Suppressor macrophage (primary cell): ENCODE measurements around the gene DNLZ.

ENCODE experiments used
- DNase-seq, 4 experiments: peaks; one replicate each; pipeline ENCODE4 v3.0.0-alpha.2; 2020 to 2022

The DNLZ gene

DNA sequence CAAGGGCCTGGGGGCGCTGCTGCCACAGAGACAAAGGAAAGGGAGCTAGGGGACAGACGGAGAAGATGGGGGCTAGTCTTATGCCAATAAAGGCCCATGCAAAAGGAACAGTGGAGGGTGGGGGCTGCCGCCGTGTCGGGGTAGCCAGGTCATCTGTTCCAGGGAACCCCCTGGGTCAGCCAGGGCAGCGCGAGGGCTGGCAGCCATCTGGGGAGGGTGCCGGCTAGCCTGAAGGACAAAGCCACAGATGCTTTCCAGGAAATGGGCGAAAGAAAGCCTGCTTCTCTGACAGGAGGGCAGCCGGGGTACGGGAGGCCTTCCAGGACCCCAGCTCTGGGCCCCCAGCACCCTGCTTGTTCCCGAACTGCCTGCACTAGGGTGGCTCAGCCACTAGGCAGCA, 11.6 kb upstream of the DNLZ start:
- no peak for DNase-seq

DNA sequence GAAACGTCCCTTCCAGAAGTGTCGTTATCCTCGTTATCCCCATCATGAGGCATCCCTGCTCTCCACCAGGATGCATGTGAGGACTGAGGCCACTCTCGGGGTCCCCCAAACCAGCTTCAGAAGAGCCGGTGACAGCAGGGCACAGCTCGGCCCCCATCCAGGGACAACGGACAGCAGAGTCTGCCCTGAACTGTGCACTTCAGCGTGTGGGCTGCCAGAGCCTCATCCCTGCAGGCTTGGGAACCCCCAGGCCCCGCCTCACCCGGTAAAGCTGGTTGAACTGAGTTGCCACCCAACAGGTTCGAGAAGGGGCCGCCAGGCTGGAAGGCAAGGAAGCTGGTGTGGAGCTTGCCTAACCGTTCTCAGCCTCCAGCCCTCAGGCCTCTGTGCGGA, 10.6 kb upstream of the DNLZ start:
- no peak for DNase-seq

DNA sequence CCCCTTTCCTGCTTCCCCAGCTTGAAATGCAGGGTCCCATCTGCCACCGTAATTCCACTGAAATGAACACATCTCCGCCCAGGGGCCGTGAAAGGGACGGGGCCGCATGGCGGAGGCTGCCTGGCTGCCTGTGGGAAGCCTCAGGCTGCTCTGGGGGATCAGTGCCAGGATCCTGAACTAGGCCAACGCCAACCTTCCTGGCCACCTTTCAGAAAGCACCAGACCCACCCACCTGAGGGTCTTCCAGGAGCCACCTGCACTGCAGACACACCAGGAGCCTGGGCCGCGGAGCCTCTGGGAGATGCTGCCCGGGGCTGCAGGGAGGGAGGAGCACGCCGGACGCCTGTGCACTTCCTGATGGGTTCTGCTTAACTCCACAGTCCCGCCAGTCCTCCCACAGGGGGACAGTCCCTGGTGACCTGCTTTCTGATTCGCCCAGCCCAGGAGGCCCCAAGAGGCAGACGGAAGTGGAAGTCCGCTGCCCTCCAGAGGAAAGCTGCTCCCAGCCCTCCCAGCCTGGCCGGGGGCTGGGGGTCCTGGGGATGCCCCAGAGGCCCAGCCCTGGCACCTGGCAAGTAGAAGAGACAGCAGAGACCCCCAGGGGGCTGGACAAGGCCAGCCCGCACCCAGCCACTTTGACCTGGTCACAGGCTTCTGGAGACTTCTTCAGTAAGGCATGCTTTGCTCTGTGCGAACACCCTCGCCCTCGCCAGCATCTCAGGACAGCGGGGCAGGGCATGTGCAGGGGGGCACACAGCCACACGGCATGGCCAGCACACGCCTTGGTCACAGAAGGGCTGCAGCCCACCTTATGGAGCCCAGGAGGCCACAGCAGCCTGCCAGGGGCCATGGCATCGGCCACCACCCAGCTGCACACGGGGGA, 10.0 kb upstream of the DNLZ start, which contains the start of gene CARD9:
Gene CARD9 (minus strand): TSS at position 370 of the 883 bp plus-strand sequence. CDS start 1,591 bp downstream, outside the sequence.
- DNase-seq, result peak; percentile 86 to 94 (median 94)

DNA sequence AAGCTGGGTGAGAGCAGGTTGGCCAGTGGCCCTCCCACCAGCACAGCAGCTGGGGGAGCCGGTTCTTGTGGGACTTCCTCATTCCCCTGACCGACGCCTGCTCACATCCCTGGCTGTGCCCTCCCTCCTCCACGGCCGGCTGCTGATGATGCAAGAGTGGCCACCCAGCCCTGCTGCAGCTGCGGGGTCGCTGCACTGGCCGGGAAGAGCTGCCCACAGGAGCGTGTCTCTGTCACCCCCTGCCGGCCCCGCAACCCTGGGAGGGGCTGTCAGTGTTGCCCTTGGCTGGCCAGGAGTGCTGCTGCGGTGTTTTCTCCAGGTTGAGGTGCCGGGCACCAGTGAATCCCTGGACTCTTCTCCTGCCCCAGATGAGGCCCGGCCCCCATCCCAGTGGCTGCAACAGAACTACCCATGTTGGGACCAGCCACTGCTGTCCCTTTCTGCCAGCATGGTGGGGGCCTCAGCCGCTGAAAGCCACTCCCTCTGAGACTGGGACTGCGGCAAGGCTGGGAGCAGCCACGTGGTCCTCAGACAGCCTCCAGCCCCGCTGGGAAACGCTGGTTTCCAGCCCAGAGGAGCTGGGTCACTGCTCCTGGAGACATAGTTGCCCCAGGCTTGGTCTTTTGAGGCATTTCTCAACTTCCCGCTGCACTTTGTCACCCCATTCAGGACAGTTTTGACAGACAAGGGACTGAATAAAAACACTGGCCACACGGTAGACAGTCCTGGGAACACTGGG, 9.2 kb upstream of the DNLZ start:
- peak; percentile 88 to 94 (median 92) for DNase-seq

DNA sequence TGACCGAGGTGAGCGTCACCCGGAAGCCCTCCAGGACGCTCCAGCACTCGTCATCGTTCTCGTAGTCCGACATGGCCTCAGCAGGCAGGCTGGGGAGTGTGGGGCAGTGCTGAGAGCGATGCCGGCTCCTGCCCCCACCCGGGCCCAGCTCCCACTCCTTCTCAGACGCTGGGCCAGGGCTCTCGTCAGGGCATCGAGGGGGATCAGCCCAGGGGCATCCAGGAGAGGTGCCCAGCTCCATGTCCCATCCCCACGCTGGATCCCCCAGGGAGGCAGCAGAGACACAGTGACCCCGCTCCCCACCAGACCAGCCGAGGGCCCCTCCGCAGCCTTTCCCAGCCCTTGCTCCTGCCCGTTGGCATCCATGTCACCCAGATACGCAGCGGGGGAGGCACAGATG, 8.5 kb upstream of the DNLZ start:
- DNase-seq, result no peak

DNA sequence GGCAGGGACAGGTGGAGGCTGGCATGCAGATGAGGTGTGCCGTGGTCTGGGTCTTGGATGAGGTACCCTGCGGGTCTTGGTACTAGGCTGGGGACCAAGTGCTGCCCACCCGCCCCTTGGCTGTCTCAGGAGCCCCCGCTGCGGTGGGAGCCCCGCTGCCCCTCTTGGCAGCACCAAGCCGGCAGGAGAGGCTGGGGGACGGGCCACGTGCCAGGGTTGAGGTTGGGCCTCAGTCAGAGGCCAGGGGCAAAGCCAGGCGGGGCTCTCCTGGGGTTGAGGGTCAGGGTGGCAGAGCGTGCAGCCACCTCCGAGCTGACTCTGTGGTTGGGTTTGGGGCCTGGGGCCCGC, 8.0 kb upstream of the DNLZ start:
- no peak for DNase-seq

DNA sequence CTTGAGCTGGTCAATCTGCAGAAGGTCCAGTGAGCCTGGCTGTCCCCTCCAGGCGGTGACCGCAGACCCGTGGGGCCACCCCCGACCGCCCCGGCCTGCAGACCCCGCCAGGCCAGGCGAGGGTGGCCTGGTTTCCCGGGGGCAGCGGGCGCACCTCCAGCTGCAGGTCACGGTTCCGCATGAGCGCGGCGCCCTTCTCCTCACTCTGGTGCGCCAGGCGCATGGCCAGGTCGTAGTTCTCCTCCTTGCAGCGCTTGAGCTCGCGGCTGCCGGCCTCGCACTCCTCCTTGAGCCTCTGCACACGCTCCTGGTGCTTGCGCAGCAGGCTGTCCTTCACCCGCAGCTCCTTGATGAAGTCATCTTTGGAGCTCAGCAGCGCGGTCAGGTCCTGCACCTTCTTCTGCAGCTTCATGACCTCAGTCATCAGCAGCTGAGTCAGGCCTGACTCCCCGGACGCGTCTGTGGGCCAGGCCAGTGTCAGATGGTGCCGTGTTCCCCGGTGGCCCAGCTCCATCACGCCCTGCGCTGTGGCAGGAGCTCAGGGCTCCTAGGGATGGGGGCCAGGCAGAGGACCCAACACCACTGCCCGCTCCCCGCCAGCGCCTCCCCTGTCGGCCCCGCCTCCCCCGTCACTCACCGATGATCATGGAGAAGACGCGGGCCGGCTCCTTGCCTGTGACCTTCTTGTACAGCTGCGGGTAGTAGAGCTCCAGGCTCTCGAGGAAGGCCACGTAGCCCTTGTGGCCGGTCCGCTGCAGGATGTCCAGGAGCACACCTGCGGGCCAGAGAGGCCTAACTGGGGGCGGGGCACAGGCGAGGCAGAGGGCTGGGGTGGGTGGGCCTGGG, 7.4 kb upstream of the DNLZ start:
- no peak for DNase-seq

DNA sequence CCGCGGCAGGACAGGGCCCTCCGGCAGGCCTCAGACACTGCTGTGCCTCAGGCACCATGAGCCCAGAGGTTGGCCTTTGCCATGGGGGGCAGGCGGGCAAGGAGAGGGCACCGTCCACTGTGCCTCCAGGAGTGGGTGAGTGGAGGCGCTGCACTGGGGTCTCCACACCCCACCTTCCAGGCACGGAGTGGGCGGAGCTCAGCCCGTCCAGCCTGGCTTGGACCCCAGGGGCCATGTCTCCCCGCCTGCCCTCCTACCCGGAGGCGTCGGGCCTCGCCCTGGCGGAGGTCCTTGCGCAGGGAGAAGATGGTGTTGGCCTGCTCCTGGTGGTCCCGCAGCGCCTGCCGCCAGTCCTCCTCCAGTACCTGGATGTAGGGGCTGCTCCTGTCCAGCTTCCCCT, 6.5 kb upstream of the DNLZ start:
- DNase-seq, result no peak

DNA sequence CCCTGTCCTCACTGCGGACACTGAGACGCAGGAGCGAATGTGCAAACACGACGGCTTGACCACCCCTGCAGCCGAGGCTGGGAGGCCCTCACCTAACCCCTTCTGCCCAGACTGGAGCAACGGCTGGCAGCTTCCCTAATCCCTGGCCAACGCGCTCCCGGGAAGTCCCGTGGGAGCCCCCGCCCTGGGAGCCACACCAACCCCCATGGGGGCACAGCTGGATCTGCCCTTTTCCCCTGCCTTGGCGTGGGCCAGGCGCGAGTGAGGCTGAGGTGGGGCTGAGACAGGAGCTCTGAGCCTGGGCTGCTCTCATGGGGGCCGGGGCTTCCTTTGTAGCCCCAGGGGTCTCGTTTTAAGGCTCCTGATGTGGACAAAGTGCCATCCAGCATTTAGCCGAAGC, 4.6 kb upstream of the DNLZ start:
- no peak for DNase-seq

DNA sequence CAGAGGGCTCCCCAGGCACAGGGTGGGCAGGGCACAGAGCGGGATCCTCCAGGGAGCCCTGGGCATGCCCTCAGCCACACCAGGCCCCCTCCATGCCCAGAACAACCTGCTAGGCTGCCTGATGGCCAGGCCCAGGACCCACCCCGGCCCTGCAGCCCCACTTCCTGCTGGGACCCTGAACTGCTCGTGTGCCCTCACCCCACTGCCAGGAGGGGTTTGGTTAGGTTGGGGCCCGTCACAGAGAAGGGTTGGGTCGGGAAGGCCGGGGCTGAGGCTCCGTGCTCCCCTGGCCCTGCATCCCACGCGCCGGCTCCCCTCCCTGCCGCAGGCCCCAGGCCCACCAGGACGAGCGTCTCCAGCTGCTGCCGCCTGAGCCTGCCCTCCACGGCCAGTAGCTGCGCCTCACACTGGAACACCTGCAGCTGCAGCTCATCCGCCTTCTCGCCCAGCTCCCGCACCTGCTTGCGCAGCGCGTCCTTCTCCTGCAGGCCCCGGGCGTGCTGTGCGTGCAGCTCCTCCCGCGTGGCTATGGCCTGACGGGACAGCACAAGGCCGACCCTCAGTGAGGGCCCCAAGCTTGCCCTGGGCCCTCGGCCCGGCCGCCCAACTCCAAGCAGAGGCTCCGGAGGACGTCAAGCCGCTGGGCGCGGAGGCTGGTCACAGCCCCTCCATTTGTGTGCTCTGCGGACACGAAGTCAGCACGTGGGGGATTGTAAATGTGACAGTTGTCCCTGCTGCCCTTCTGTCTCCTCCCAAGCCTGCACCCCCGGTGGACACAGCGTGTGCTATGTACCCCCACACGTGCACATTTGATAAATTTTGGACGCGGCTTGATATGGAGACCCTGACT, 4.0 kb upstream of the DNLZ start:
- no peak for DNase-seq

DNA sequence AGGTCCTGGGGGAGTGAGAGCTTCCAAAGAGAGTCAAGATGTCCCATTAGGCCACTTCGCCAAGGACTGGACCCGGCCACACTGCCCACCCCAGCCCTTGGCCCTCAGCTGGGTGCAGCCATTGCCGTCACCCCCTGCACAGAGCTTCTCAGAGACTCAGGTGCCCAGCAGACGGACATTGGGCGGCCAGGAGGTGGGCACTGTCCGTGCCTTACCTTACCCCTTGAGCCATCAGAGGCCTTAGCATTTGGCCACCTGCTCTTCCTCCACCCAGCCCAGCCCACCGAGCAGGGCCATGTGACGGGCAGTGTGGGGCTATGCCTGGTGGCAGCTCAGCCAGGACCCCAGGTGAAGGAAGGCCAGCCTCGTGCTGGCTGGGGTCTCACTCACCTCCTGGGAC, 3.3 kb upstream of the DNLZ start:
- DNase-seq, result no peak

DNA sequence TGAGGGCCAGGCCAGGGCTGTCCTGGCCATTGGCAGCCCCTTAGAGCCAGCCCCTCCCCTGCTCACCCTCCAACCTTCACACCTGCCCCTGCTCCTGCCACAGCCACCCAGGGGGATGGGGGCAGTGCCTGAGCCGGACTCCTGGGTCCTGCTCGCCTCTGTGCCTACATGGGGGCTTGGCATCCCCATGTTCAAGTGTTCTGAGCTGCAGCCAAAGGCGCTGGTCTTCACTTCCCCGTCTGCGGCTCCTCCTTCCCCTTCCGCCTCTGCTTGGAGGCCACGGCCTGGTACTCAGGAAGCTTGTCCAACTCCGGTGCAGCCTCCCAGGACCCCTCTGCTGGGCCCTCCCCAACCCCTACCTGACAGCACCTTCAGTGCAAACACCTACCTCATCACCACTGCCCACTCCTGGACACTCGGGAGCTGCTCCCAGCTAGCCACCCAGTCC, 2.3 kb upstream of the DNLZ start:
- DNase-seq, result peak; percentile 66 to 83 (median 78)

DNA sequence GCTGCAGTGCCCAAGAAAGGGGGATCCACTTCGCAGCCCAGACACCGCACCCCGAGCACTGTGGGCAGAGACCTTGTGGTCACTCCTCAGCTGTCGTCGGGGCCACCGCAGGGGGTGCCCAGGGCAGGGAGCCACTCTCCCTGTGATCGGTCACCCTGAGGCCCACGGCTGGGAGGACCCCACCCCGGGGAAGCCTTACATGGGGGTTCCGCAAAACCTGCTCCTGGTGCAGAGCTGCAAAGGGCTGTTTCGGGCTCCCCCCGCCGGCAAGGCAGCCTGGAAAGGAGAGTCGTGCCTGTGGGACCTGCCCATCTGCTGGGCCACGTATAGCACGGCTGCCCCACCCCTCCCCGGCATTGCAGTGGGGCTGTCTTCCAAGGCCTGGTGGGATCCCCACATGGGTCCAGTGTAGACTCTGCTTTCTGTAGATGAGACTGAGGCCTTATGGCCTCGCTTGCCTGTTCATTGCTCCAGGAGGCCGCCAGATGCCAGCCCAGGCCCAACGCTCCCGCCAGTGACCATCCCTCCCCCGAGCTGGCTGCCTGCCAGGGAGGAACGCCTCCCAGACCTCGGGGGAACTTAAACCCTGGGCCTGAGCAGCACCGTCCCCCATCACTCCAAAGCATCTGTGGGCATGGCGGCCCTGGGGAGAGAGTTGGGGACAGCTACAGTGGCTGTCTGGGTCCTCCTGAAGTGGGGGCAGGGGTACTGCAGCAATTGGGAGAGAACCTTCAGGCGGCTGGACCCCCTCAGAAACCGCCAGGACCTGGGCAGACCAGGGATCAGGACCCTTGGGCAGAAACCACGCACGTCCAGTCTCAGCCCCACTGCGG, 1.6 kb upstream of the DNLZ start:
- DNase-seq, result peak in 3 of 4 experiments; percentile 12 to 53 (median 43)

DNA sequence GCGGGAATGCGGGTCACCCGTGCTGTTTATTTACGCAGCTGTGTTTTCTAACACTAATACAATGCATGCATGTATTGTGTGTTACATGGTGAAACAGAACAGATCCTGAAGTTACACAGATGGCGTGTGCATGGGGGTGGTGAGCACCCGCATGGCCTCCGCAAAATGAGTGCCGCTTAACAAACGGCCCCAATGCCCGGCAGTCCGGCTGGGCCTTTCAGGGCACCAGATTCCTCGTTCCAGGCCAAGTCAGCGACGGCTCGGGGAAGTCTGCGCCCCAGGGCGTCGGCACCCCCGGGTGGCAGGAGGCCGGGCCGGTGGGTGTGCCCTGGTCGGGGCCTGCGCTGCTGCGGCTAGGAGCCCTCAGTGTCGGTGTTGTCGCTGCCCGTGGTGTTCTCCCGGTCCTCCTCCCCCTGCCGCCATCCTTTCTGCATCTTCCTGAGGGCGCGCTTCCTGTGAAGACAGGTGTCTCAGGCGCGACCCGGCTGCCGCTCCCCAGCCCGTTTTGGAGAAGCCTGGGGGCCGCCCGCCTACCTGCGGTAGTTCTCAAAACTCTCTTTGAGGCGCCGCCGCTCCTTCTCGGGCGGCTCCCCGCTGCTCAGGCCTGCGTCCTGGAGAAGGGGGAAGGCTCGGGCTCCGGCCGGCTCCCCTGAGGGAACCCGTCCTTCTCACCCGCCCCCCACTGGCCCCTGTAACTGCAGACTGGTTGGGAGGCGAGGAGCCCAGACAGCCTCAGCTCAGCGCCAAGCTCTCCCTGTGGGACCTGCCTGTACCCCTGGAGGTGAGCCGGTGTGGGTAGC, 605 bp upstream of the DNLZ start:
- DNase-seq, result no peak

DNA sequence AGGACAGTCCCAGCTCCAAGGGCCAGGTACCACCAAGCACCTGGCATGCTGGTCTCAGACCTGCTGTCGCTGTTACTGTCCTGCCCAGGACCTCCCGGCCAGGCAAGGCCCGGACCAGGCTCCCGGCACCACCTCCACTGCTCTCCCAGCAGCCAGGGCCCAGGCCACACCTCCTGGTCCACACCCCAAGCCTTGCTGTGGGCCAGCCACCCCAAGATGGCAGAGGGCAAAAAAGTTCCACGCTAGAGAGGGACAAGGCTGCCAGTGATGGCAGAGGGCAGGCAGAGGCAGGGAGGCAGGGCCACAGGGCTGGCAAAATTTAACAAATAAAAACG, 1.1 kb downstream of the DNLZ start:
- DNase-seq, result no peak

DNA sequence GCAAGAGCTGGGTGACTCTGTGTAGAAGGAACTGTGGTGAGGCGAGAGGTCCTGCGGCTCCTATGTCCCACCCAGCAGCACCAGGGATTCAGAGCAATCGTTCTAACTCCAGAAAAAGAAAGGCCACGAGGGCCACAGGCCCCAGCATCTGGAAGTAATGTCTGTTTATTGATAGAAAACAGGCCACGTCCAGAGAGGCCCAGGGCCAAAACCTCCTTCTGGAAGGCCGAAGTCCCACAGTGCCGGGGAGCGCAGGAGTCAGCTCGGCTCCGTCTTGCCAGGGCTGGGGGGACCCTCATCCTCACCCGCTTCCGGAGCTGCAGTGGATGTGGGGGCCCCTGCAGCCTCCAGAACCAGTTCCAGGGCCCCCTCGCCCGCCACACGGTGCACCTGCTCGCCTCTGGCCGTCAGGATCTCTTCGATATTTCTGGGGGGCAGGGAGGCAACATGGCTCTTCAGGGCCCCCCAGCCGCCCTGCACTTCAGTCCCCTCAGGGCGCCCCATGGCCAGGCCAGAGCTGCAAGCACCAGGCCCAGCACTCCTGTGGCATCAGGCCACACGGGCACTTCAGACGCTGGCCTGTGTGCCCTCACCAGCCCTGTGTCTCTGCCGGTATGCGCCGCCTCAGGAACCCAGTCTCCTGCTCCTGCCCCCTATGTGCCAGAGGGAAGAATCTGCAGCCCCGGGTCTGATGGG, 1.6 kb downstream of the DNLZ start:
- DNase-seq, result no peak

DNA sequence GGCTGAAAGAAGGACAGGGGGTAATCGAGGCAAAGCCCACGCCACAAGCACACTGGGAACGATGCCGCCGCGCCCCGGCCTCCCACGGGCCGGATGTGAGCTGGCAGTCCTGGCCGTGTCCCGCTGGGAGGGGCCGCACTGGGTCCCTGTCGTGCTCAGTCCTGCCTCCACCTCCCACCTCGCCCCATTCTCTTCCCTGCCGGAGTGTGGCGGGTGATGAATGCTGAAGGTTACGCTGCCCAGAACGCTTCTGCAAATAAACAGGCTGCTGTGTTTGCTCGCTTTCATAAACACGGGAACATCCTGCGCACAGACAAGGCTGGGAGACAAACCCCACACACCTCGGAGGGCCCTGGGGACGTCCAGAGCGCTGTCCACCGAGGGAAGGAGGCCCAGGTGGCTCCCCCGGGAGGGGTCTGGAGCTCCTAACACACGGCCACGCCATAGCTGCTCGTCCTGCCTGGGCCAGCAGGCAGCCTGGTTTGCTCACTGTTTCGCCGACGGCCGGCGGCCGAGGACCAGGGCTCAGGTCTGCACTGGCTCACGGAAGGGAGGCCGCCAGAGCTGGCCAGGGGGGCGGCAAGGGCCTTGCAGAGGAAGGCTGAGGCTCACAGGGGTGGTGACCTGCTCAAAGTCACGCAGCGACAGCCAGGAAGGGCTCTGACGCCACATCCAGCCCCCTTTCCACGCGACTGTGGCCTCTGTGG, 2.3 kb downstream of the DNLZ start:
- no peak for DNase-seq

DNA sequence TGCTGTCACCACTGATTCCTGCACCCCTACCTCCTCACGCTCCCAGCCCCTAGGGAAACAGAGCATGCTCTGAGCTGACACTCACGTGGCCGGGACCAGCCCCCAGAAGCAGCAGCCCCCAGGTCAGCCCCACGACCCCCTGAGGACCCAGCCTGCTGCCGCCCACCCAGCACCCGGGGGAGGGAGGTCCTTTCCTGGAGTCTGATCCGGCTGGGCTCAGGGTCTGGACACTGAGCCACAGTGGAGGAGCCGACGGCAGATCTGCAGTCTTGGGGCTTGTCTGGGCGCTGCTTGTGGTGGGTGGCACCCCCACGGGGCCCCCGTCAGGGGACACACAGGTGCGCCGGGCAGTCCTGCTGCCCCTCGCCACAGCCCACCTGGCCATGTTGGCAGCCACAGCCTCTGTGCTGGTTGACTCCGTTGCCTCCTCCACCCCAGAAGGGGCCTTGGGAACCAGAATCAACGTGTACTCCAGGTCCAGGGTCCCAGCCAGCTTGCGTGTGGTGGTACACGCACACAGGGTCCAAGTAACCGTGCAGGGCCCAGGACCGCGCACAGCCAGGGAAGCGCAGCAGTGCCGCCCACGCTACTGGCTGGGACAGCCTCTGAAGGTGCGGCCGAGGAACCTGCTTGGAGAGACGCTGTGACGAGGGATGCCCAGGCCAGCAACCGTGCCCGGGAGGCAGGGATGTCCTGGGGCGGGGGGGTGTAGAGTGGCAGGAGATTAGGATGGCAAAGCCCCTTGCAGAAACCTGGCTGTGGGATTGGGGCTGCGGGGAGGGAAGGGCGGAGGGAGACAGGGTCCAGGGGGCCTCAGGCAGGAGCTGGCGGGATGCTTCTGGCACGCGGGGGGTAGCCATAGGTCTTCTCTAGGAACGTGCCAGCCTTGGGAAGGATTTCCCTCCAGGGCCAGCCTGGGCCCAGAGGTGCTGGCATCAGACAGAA, 3.5 kb downstream of the DNLZ start:
- no peak for DNase-seq
